AG04449 (cell line): ENCODE results near the gene KRT40.

ENCODE experiments used
- CTCF ChIA-PET: fragments of 350-600 bp; formaldehyde crosslinking; extraction: SDS; loops from one replicate; lab custom pipeline; 2021; ENCODE audit warnings: antibody characterized with exemption; lab: Yijun Ruan, JAX
- POLR2A ChIA-PET: fragments of 400-600, 350-600 bp; formaldehyde crosslinking; extraction: SDS; loops from one replicate; lab custom pipeline; 2020; ENCODE audit warnings: antibody characterized with exemption, inconsistent platforms; lab: Yijun Ruan, JAX
- DNase-seq: peaks from one replicate; pipeline ENCODE4 v3.0.0-alpha.2; 2010; ENCODE audit warnings: low read depth, low spot score
- H3K4me3 ChIP-seq: 2 replicates; pipeline ENCODE4 v1.5.1; 2011; ENCODE audit warnings: low read depth, mild to moderate bottlenecking, control low read depth, low read length
- CTCF ChIP-seq: IDR thresholded peaks from one replicate; pipeline ENCODE4 v1.5.1; 2011; ENCODE audit warnings: mild to moderate bottlenecking, moderate library complexity, low read length, control low read depth, inconsistent platforms; ENCODE audit not compliant: insufficient read depth; ENCODE audit errors: missing control alignments

Gene KRT40

DNA sequence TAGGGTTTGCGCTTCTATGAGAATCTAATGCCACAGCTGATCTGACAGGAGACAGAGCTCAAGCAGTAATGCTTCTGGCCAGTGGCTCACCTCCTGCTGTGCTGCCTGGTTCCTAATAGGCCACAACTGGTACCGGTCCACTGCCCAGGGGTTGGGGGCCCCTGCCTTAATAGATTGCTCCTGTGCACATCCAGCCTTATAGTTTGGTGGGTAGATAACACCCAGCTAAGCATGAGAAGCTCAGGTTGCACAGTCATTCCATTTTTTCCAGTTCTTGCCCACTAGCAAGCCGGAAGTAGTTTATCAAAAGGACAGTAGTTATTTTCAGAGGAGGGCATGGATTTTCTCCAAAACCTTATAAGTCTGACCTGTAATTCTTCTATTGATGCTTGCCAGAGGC is 35.3 kb upstream of the KRT40 start:
- POLR2A ChIA-PET: no interaction called here
- CTCF ChIA-PET: interaction anchor here (0.9 to 2.0 kb wide), 3 partner anchors 9 to 529 kb away, joined by 3 to 6 read pairs (median 4); no protein-coding TSS in a partner anchor
- DNase-seq: no peak
- H3K4me3 ChIP-seq: no peak overlapping the region
- TF ChIP-seq CTCF: no peak

- POLR2A ChIA-PET: no interaction called here
- CTCF ChIA-PET: interaction anchor here (1.5 to 2.0 kb wide), 2 partner anchors 10 kb away, joined by 5 to 6 read pairs; no protein-coding TSS in a partner anchor
- DNase-seq: no peak
- H3K4me3 ChIP-seq: no peak overlapping the region
- TF ChIP-seq CTCF: no peak
Measured at GRCh38 chr17:41018541-41018940, 34.4 kb upstream of the KRT40 start.

GRCh38 chr17:41016578-41017215 is 32.6 kb upstream of the KRT40 start:
- ChIA-PET CTCF (no interaction called here), POLR2A (no interaction called here)
- DNase-seq: no peak
- H3K4me3 ChIP-seq: no peak overlapping the region
- TF ChIP-seq CTCF: no peak

DNA sequence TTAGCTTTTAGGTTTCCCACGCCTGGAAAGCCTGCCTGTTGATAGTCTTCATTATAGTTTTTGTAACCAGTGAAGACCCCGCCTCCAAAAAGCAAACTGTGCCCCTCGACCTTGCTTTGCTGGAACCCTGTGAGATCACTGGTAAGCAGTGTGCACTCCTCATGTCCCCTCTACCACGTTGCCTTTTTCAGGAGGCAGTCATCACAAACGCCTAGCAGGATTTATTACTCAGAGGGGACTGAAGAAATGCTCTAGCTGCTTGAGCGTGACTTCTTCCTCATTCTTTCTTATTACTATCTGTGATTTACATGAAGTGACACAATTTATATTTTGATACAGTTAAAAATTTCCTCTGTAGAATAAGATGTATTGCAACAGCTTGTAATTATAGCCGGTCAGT is 31.3 kb upstream of the KRT40 start:
- no peak overlapping the region for H3K4me3 ChIP-seq
- no peak for TF ChIP-seq CTCF
- ChIA-PET POLR2A (no interaction called here), CTCF (interaction anchor here (0.8 to 1.9 kb wide), 2 partner anchors 10 to 159 kb away, joined by 3 to 6 read pairs; no protein-coding TSS in a partner anchor)
- no peak for DNase-seq

DNA sequence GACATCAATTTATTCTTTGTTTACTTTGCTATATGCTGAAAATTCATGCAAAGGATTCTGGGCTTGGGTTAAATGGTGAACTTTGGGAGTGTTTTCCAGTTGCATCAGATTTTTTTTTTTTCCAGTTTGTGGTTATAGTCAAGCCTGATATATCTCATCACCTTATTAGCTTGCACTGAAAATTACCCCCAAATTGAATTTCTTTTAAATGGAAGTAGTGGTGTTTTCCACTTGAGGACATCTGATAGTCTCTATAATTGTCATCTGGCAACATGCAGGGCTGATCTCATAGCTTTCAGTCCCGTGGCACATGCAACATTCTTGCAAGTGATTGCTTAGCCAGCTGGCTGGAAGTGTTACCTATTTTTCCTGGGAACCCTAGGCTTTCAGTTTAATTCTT is 29.5 kb upstream of the KRT40 start:
- POLR2A ChIA-PET: no interaction called here

More for the DNA sequence above, 29.5 kb upstream of the KRT40 start:
- no peak overlapping the region for H3K4me3 ChIP-seq
- no peak for TF ChIP-seq CTCF
- DNase-seq: no peak
- CTCF ChIA-PET: interaction anchor here (0.9 to 1.2 kb wide), 2 partner anchors 9 to 10 kb away, joined by 3 to 5 read pairs; no protein-coding TSS in a partner anchor
